DOHH2 (cell line): ENCODE results near the gene C3orf70.

ENCODE experiments used
- H3F3A ChIP-seq: fragments of 200-600 bp; sonication (generic), shearing (Covaris generic); 2 replicates; pipeline ENCODE4 v1.6.0; 2016; ENCODE audit warnings: antibody characterized with exemption, mild to moderate bottlenecking; ENCODE audit not compliant: control insufficient read depth, insufficient read depth
- H3K27ac ChIP-seq: fragments of 200-600 bp; sonication (generic); 2 replicates; pipeline ENCODE4 v1.5.1; 2014; ENCODE audit warnings: low read depth, mild to moderate bottlenecking, low read length, moderate library complexity
- H3K27me3 ChIP-seq: fragments of 200-600 bp; sonication (generic); 2 replicates; pipeline ENCODE4 v1.6.1; 2014; ENCODE audit warnings: mild to moderate bottlenecking, low read length, mixed read lengths; ENCODE audit not compliant: control insufficient read depth
- H3K36me3 ChIP-seq: fragments of 200-600 bp; sonication (generic); 2 replicates; pipeline ENCODE4 v1.6.1; 2014; ENCODE audit warnings: mild to moderate bottlenecking, low read length, moderate library complexity, mixed read lengths; ENCODE audit not compliant: control insufficient read depth
- H3K4me1 ChIP-seq: fragments of 200-600 bp; sonication (generic); 2 replicates; pipeline ENCODE4 v1.6.1; 2014; ENCODE audit warnings: mild to moderate bottlenecking, low read length, mixed read lengths; ENCODE audit not compliant: control insufficient read depth
- H3K4me2 ChIP-seq: fragments of 200-600 bp; sonication (generic); 2 replicates; pipeline ENCODE4 v1.6.0; 2014; ENCODE audit warnings: mild to moderate bottlenecking, low read length, moderate library complexity
- H3K4me3 ChIP-seq: fragments of 200-600 bp; sonication (generic); 2 replicates; pipeline ENCODE4 v1.5.1; 2014; ENCODE audit warnings: mild to moderate bottlenecking, low read length, mixed read lengths
- H3K79me2 ChIP-seq: fragments of 200-600 bp; sonication (generic); 2 replicates; pipeline ENCODE4 v1.6.1; 2014; ENCODE audit warnings: mild to moderate bottlenecking, low read length, mixed read lengths; ENCODE audit not compliant: control insufficient read depth
- H3K9me2 ChIP-seq: fragments of 200-600 bp; sonication (generic); replicated peaks from 2 replicates; pipeline ENCODE4 v1.6.1; 2014; ENCODE audit warnings: mild to moderate bottlenecking, low read length, mixed read lengths; ENCODE audit not compliant: control insufficient read depth
- H3K9me3 ChIP-seq: fragments of 200-600 bp; sonication (generic); 2 replicates; pipeline ENCODE4 v1.6.1; 2014; ENCODE audit warnings: antibody characterized with exemption, low read length, mixed read lengths; ENCODE audit not compliant: control insufficient read depth, insufficient read depth
- H4K20me1 ChIP-seq: fragments of 200-600 bp; sonication (generic); 2 replicates; pipeline ENCODE4 v1.6.0; 2014; ENCODE audit warnings: low read depth, mild to moderate bottlenecking, antibody characterized with exemption, low read length, moderate library complexity; ENCODE audit not compliant: control insufficient read depth, insufficient read depth
- CTCF ChIP-seq: fragments of 200-600 bp; sonication (generic); IDR thresholded peaks from one replicate; pipeline ENCODE4 v1.5.1; 2014; ENCODE audit warnings: antibody characterized with exemption, mild to moderate bottlenecking, low read depth, low read length; ENCODE audit not compliant: poor library complexity, severe bottlenecking
- EZH2phosphoT487 ChIP-seq: fragments of 200-600 bp; sonication (generic); IDR thresholded peaks from 2 replicates; pipeline ENCODE4 v1.6.1; 2017; ENCODE audit warnings: borderline replicate concordance, mild to moderate bottlenecking, antibody characterized with exemption, low read length, moderate library complexity, mixed read lengths

C3orf70 gene

GRCh38 chr3:185079625-185080024, 73.2 kb downstream of the C3orf70 start:
- 0 out of 2 replicates have a peak, but pooled peaks cover 3% of the 10 kb centered on the region for H3K4me1 ChIP-seq
- H3K4me2 ChIP-seq = no peak overlapping the region
- TF ChIP-seq CTCF = no peak
- no peak for TF ChIP-seq EZH2phosphoT487

GRCh38 chr3:185076219-185076618, 76.6 kb downstream of the C3orf70 start:
- Histone ChIP-seq H3F3A (no peaks in the 10 kb centered on the region), H3K4me3 (no peak overlapping the region), H3K9me3 (no peaks in the 10 kb centered on the region), H3K36me3 (no peaks in the 10 kb centered on the region), H3K4me2 (no peak overlapping the region), H3K27me3 (0 out of 2 replicates have a peak, but pooled peaks cover 4% of the 10 kb centered on the region), H3K79me2 (no peaks in the 10 kb centered on the region), H3K9me2 (no peaks in the 10 kb centered on the region), H3K4me1 (0 out of 2 replicates have a peak, but pooled peaks cover 3% of the 10 kb centered on the region), H3K27ac (no peak overlapping the region), H4K20me1 (no peaks in the 10 kb centered on the region)
- TF ChIP-seq EZH2phosphoT487 (no peak), CTCF (no peak)

More at GRCh38 chr3:185079625-185080024, 73.2 kb downstream of the C3orf70 start:
- peaks cover 4% of the 10 kb centered on the region; the same call in 1 of the 2 replicates for H3K27me3 ChIP-seq
- no peaks in the 10 kb centered on the region for H3K9me3 ChIP-seq
- no peak overlapping the region for H3K27ac ChIP-seq
- no peaks in the 10 kb centered on the region for H3K36me3 ChIP-seq
- H4K20me1 ChIP-seq = no peaks in the 10 kb centered on the region
- no peaks in the 10 kb centered on the region for H3K9me2 ChIP-seq
- no peaks in the 10 kb centered on the region for H3F3A ChIP-seq
- H3K79me2 ChIP-seq = no peaks in the 10 kb centered on the region
- H3K4me3 ChIP-seq = no peak overlapping the region

GRCh38 chr3:185075547-185075946, 77.3 kb downstream of the C3orf70 start:
- Histone ChIP-seq H3K27ac (no peak overlapping the region), H3F3A (no peaks in the 10 kb centered on the region), H3K27me3 (0 out of 2 replicates have a peak, but pooled peaks cover 4% of the 10 kb centered on the region), H3K4me1 (0 out of 2 replicates have a peak, but pooled peaks cover 3% of the 10 kb centered on the region), H3K79me2 (no peaks in the 10 kb centered on the region), H4K20me1 (no peaks in the 10 kb centered on the region), H3K9me3 (no peaks in the 10 kb centered on the region), H3K9me2 (no peaks in the 10 kb centered on the region), H3K4me2 (no peak overlapping the region), H3K4me3 (no peak overlapping the region), H3K36me3 (no peaks in the 10 kb centered on the region)
- no peak for TF ChIP-seq CTCF
- no peak for TF ChIP-seq EZH2phosphoT487
